IMR-90 (cell line): Measurements from ENCODE around the gene DUSP22. TPM values are rescaled to one million over a fixed set of nuclear protein-coding genes. Genes with fewer than 3 reads are reported as not detected.
"Not testable (repeated sequence)": the region's sequence is repeated elsewhere in the genome, so short reads cannot be mapped to it uniquely, and the experiment has no call there.

ENCODE experiments used
- ATAC-seq: fragments of 200-7000 bp; cut with Tn5 transposase; 2 replicates; pipeline ENCODE4 v1.9.1; 2020; ENCODE audit warnings: low read depth, mild to moderate bottlenecking, moderate library complexity
- BruUV-seq: library from RNA; stranded (reverse); fragments of 400-500 nt; replicated peaks from 2 replicates; lab custom pipeline; 2021; lab: Mats Ljungman, UMichigan
- CTCF ChIA-PET: fragments of 300-600 bp; formaldehyde crosslinking; extraction: SDS; loops from one replicate; lab custom pipeline; 2021; ENCODE audit warnings: antibody characterized with exemption; lab: Yijun Ruan, JAX
- POLR2A ChIA-PET: fragments of 300-600 bp; sonication (Branson Sonifier 250); formaldehyde crosslinking; loops from one replicate; lab custom pipeline; 2022; ENCODE audit warnings: antibody characterized with exemption; ENCODE audit not compliant: unreplicated experiment; lab: Charles Lee
- DNase-seq: peaks from one replicate; pipeline ENCODE4 v3.0.0; 2013
- H2AFZ ChIP-seq: replicated peaks from 2 replicates; pipeline ENCODE3; 2013; ENCODE audit warnings: low read length, mild to moderate bottlenecking; ENCODE audit not compliant: poor library complexity
- H2AK5ac ChIP-seq: 2 replicates; pipeline ENCODE4 v1.6.1; 2013; ENCODE audit warnings: low read depth, low read length, inconsistent platforms
- H2AK9ac ChIP-seq: replicated peaks from 2 replicates; pipeline ENCODE3; 2013; ENCODE audit warnings: mild to moderate bottlenecking, low read depth, low read length, moderate library complexity; ENCODE audit not compliant: poor library complexity
- H2BK120ac ChIP-seq: 2 replicates; pipeline ENCODE4 v1.6.1; 2013; ENCODE audit warnings: low read depth, low read length, inconsistent platforms
- H2BK15ac ChIP-seq: 3 replicates; pipeline ENCODE4 v1.6.1; 2013; ENCODE audit warnings: low read depth, low read length, inconsistent platforms
- H2BK20ac ChIP-seq: 2 replicates; pipeline ENCODE4 v1.6.1; 2013; ENCODE audit warnings: low read depth, mild to moderate bottlenecking, inconsistent platforms, low read length, moderate library complexity
- H2BK5ac ChIP-seq: 2 replicates; pipeline ENCODE4 v1.6.1; 2013; ENCODE audit warnings: mild to moderate bottlenecking, low read depth, low read length, inconsistent platforms; ENCODE audit not compliant: poor library complexity, severe bottlenecking
- H3K14ac ChIP-seq: replicated peaks from 2 replicates; pipeline ENCODE4 v1.6.1; 2013; ENCODE audit warnings: low read depth, low read length, inconsistent platforms
- H3K18ac ChIP-seq: 2 replicates; pipeline ENCODE4 v1.6.1; 2013; ENCODE audit warnings: low read depth, low read length, control low read depth
- H3K23ac ChIP-seq: 2 replicates; pipeline ENCODE4 v1.6.1; 2013; ENCODE audit warnings: low read depth, low read length, inconsistent platforms
- H3K27ac ChIP-seq: 2 replicates; pipeline ENCODE4 v1.5.1; 2013; ENCODE audit warnings: mild to moderate bottlenecking, control low read depth, low read length; ENCODE audit not compliant: insufficient read depth
- H3K27me3 ChIP-seq: 2 replicates; pipeline ENCODE4 v1.6.1; 2013; ENCODE audit warnings: low read length; ENCODE audit not compliant: control insufficient read depth, insufficient read depth
- H3K36me3 ChIP-seq: 2 replicates; pipeline ENCODE4 v1.6.1; 2013; ENCODE audit warnings: low read length, mixed read lengths; ENCODE audit not compliant: control insufficient read depth, insufficient read depth
- H3K4ac ChIP-seq: 2 replicates; pipeline ENCODE4 v1.6.1; 2013; ENCODE audit warnings: low read depth, low read length, inconsistent platforms
- H3K4me1 ChIP-seq: 2 replicates; pipeline ENCODE4 v1.6.1; 2013; ENCODE audit warnings: low read length, mixed read lengths; ENCODE audit not compliant: control insufficient read depth, insufficient read depth
- H3K4me2 ChIP-seq: 2 replicates; pipeline ENCODE4 v1.6.1; 2013; ENCODE audit warnings: low read depth, mild to moderate bottlenecking, control low read depth, low read length, moderate library complexity
- H3K4me3 ChIP-seq: 2 replicates; pipeline ENCODE4 v1.5.1; 2013; ENCODE audit warnings: low read depth, mild to moderate bottlenecking, control low read depth, low read length, moderate library complexity; ENCODE audit not compliant: insufficient read depth
- H3K56ac ChIP-seq: 2 replicates; pipeline ENCODE4 v1.6.1; 2013; ENCODE audit warnings: low read length, inconsistent platforms; ENCODE audit not compliant: insufficient read depth; ENCODE audit errors: extremely low read depth
- H3K79me1 ChIP-seq, 2 experiments: 2 replicates each; pipeline ENCODE4 v1.6.1; 2013; ENCODE audit warnings: low read length in 2 of 2, inconsistent platforms in 1 of 2, low read depth in 1 of 2
- H3K9ac ChIP-seq: 2 replicates; pipeline ENCODE4 v1.6.1; 2013; ENCODE audit warnings: low read depth, low read length, control low read depth
- H3K9me1 ChIP-seq: 2 replicates; pipeline ENCODE4 v1.6.1; 2013; ENCODE audit warnings: low read length, inconsistent platforms; ENCODE audit not compliant: insufficient read depth
- H3K9me3 ChIP-seq: 2 replicates; pipeline ENCODE4 v1.6.1; 2013; ENCODE audit warnings: low read length; ENCODE audit not compliant: control insufficient read depth, insufficient read depth
- H4K20me1 ChIP-seq: 2 replicates; pipeline ENCODE4 v1.6.1; 2013; ENCODE audit warnings: low read length, inconsistent platforms; ENCODE audit not compliant: insufficient read depth
- H4K5ac ChIP-seq: 2 replicates; pipeline ENCODE4 v1.6.1; 2013; ENCODE audit warnings: mild to moderate bottlenecking, low read depth, low read length, control low read depth
- H4K8ac ChIP-seq, 2 experiments: 2 replicates each; pipeline ENCODE4 v1.6.1; 2013; ENCODE audit warnings: low read depth in 2 of 2, low read length in 2 of 2, control low read depth in 1 of 2, inconsistent platforms in 1 of 2
- H4K91ac ChIP-seq: 2 replicates; pipeline ENCODE4 v1.6.1; 2013; ENCODE audit warnings: low read depth, low read length, inconsistent platforms; ENCODE audit not compliant: insufficient read depth
- MAZ ChIP-seq: IDR thresholded peaks from 2 replicates; pipeline ENCODE4 v1.6.1; 2012; ENCODE audit warnings: low read depth, mild to moderate bottlenecking, low read length, improper control_type of control experiment, moderate library complexity, borderline replicate concordance
- POLR2A ChIP-seq: IDR thresholded peaks from 2 replicates; pipeline ENCODE4 v1.6.1; 2012; ENCODE audit warnings: mild to moderate bottlenecking, low read depth, low read length
- SMC3 ChIP-seq: fragments of 150-350 bp; IDR thresholded peaks from 2 replicates; pipeline ENCODE4 v1.6.1; 2016; ENCODE audit warnings: low read depth, mild to moderate bottlenecking, antibody characterized with exemption, low read length, moderate library complexity
- WGBS, 2 experiments: methylation state at CpG; one replicate each; pipeline versions ENCODE4 v1.1.5 to v1.1.7; 2013; ENCODE audit warnings: missing lambda C conversion rate in 2 of 2; ENCODE audit not compliant: insufficient read length in 1 of 2; ENCODE audit errors: extremely low coverage in 2 of 2; 5-methylcytosine and 5-hydroxymethylcytosine counted together
- dilution Hi-C: fragments of 300-500 bp; cut with HindIII; formaldehyde crosslinking; loops from one replicate; pipeline ENCODE4 v1.14.3; 2018; ENCODE audit warnings: low sequenced_read_pairs; ENCODE audit not compliant: unreplicated experiment
- in situ Hi-C: fragments of 300-500 bp; cut with MboI; formaldehyde crosslinking; loops from 3 replicates; pipeline ENCODE4 v1.14.3; 2019; ENCODE audit warnings: low sequenced_read_pairs, inconsistent platforms, mixed read lengths
- intact Hi-C: fragments of 100-400 bp; cut with micrococcal nuclease; formaldehyde crosslinking; loops from 2 replicates; pipeline ENCODE4 v1.10.0; 2022
- polyA plus RNA-seq, 3 experiments: library from polyadenylated mRNA; depleted of rRNA; stranded (reverse); fragments of >200 nt; gene quantifications; 2 replicates each; pipeline ENCODE4 v1.2.3, GENCODE V29; 2012; ENCODE audit warnings: low replicate concordance in 1 of 3
- total RNA-seq: library from RNA; depleted of rRNA; stranded (reverse); fragments of >200 nt; gene quantifications from 2 replicates; pipeline ENCODE4 v1.2.3, GENCODE V29; 2012
- TF ChIP-seq, protein P1 (sequence below): fragments of 150-350 bp; IDR thresholded peaks from 2 replicates; pipeline ENCODE4 v1.6.1; 2017; ENCODE audit warnings: mild to moderate bottlenecking, antibody characterized with exemption, low read length, low read depth

The DUSP22 gene
- total and polyA plus RNA-seq, 2 of the 4 experiments (the other 2 are of a cell fraction), result 7.1 to 8.2 TPM

DNA sequence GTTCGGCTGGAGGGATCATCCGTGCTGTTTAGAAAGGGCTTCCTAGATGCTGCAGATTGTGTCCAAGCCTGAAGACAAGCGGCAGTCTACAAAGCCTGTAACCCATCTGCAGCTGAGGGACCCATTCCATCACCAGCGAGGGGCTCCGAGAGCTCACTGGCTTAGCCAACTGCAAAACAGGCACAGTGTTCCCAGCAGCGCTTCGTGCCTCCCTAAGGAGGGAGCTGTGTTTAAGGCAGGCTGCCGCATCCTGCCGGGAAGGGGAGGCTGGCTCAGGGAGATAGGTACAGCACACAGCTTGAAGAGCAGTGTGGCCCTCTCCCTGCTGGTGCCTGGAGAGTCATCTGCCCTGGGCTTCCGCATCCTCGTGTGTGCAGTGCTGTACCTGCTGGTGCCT, 32.4 kb downstream of the DUSP22 start:
- peak overlapping the region; percentile 18 for H2AFZ ChIP-seq
- no peak overlapping the region for H2BK20ac ChIP-seq
- no peak overlapping the region for H2BK120ac ChIP-seq
- DNase-seq (no peak), ATAC-seq (no peak)
- H3K36me3 ChIP-seq, result no peaks in the 10 kb centered on the region
- dilution Hi-C loops, result no loop called here
- H3K9me1 ChIP-seq, result no peaks in the 10 kb centered on the region; the same call in 1 of the 2 replicates
- WGBS, 2 experiments, result 89% methylated on average over 6 of the region's 11 CpGs; no CpG with 5 or more reads in 1 of the 2 experiments
- no peak overlapping the region for H3K14ac ChIP-seq
- no peak overlapping the region for H2AK5ac ChIP-seq
- no peak overlapping the region for H2AK9ac ChIP-seq
- no peak overlapping the region for H3K18ac ChIP-seq
- no peak overlapping the region for H4K8ac ChIP-seq
- no peak overlapping the region for H2BK15ac ChIP-seq
- no peak overlapping the region for H3K4ac ChIP-seq
- H3K23ac ChIP-seq, result no peak overlapping the region
- no peak overlapping the region for H3K9ac ChIP-seq
- intact Hi-C loops, result no loop called here
- H3K4me2 ChIP-seq, result no peak overlapping the region
- H2BK5ac ChIP-seq, result no peak overlapping the region
- no peak overlapping the region for H3K4me3 ChIP-seq
- ChIA-PET POLR2A (no interaction called here), CTCF (no interaction called here)
- H3K27ac ChIP-seq, result no peak overlapping the region
- peaks cover 9% of the 10 kb centered on the region for H3K4me1 ChIP-seq
- H4K91ac ChIP-seq, result no peak overlapping the region
- no peaks in the 10 kb centered on the region for H3K27me3 ChIP-seq
- no peak overlapping the region for H4K5ac ChIP-seq
- in situ Hi-C loops, result no loop called here
- TF ChIP-seq, protein P1, sequence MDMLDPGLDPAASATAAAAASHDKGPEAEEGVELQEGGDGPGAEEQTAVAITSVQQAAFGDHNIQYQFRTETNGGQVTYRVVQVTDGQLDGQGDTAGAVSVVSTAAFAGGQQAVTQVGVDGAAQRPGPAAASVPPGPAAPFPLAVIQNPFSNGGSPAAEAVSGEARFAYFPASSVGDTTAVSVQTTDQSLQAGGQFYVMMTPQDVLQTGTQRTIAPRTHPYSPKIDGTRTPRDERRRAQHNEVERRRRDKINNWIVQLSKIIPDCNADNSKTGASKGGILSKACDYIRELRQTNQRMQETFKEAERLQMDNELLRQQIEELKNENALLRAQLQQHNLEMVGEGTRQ, result no peak
- TF ChIP-seq POLR2A, result no peak
- no peak for TF ChIP-seq MAZ
- TF ChIP-seq SMC3, result no peak
- no peak overlapping the region for H3K56ac ChIP-seq
- no peaks in the 10 kb centered on the region; the same call in 1 of the 2 replicates for H4K20me1 ChIP-seq
- peaks cover 2% of the 10 kb centered on the region; the same call in 1 of the 2 replicates for H3K9me3 ChIP-seq
- BruUV-seq, result no TSS peak
- H3K79me1 ChIP-seq, result 0 out of 4 replicates have a peak, but pooled peaks cover 0 to 3% of the 10 kb centered on the region in 2 experiments

DNA sequence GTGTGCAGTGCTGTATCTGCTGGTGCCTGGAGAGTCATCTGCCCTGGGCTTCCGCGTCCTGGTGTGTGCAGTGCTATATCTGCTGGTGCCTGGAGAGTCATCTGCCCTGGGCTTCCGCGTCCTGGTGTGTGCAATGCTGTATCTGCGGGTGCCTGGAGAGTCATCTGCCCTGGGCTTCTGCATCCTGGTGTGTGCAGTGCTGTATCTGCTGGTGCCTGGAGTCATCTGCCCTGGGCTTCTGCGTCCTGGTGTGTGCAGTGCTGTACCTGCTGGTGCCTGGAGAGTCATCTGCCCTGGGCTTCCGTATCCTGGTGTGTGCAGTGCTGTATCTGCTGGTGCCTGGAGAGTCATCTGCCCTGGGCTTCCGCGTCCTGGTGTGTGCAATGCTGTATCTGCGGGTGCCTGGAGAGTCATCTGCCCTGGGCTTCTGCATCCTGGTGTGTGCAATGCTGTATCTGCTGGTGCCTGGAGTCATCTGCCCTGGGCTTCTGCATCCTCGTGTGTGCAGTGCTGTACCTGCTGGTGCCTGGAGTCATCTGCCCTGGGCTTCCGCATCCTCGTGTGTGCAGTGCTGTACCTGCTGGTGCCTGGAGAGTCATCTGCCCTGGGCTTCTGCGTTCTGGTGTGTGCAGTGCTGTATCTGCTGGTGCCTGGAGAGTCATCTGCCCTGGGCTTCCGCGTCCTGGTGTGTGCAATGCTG, 33.0 kb downstream of the DUSP22 start:
- H3K27ac ChIP-seq, H4K20me1 ChIP-seq, H3K9ac ChIP-seq, dilution Hi-C loops, in situ Hi-C loops, H3K9me1 ChIP-seq, H3K18ac ChIP-seq, H3K27me3 ChIP-seq, DNase-seq, H2BK15ac ChIP-seq, H2AFZ ChIP-seq, H3K23ac ChIP-seq, H3K4ac ChIP-seq, BruUV-seq, H3K14ac ChIP-seq, H4K8ac ChIP-seq, H2AK9ac ChIP-seq, H3K9me3 ChIP-seq, ATAC-seq, H2BK20ac ChIP-seq, intact Hi-C loops, H2BK120ac ChIP-seq, POLR2A ChIA-PET, H3K36me3 ChIP-seq, H2BK5ac ChIP-seq, H3K56ac ChIP-seq, H3K4me3 ChIP-seq, H4K91ac ChIP-seq, H3K79me1 ChIP-seq, H4K5ac ChIP-seq, H2AK5ac ChIP-seq, CTCF ChIA-PET, H3K4me2 ChIP-seq, H3K4me1 ChIP-seq: not testable (repeated sequence)
- WGBS, 2 experiments, result 77% methylated on average over 8 of the region's 16 CpGs; no CpG with 5 or more reads in 1 of the 2 experiments
